Caco-2 (cell line): ENCODE data around the gene RGMA. TPM values are rescaled to one million over a fixed set of nuclear protein-coding genes. Genes with fewer than 3 reads are reported as not detected.

Experiments used
- BruUV-seq: library from RNA; stranded (reverse); fragments of 400-500 nt; replicated peaks from 2 replicates; lab custom pipeline; 2021; lab: Mats Ljungman, UMichigan
- CTCF ChIA-PET: fragments of 300-600 bp; sonication (Branson Sonifier 250); formaldehyde crosslinking; loops from one replicate; lab custom pipeline; 2022; ENCODE audit warnings: antibody characterized with exemption; lab: Charles Lee
- POLR2A ChIA-PET: fragments of 300-600 bp; sonication (Branson Sonifier 250); formaldehyde crosslinking; loops from one replicate; lab custom pipeline; 2022; ENCODE audit warnings: antibody characterized with exemption; lab: Charles Lee
- DNase-seq, 2 experiments: peaks; one replicate each; pipeline versions ENCODE4 v3.0.0 to v3.0.0-alpha.2; 2020 to 2022
- H3K27me3 ChIP-seq: replicated peaks from 2 replicates; pipeline ENCODE4 v1.6.0; 2011; ENCODE audit warnings: low read length; ENCODE audit not compliant: control insufficient read depth, insufficient read depth
- H3K36me3 ChIP-seq: 2 replicates; pipeline ENCODE4 v1.5.1; 2011; ENCODE audit warnings: low read length; ENCODE audit not compliant: control insufficient read depth, insufficient read depth
- H3K4me1 ChIP-seq: fragments of 250-450 bp; sonication (Bioruptor Pico); 2 replicates; pipeline ENCODE4 v1.5.1; 2020; ENCODE audit warnings: mild to moderate bottlenecking
- H3K4me3 ChIP-seq: 2 replicates; pipeline ENCODE4 v1.5.1; 2011; ENCODE audit warnings: low read depth, mild to moderate bottlenecking, control low read depth, low read length
- H3K9me3 ChIP-seq: fragments of 250-450 bp; sonication (Bioruptor Pico); 2 replicates; pipeline ENCODE4 v1.5.1; 2020; ENCODE audit warnings: mild to moderate bottlenecking, moderate library complexity
- H3K27ac Mint-ChIP-seq: one replicate; pipeline ENCODE4 v1.8.0; 2022; ENCODE audit warnings: mixed read lengths; ENCODE audit not compliant: unreplicated experiment
- H3K27me3 Mint-ChIP-seq: one replicate; pipeline ENCODE4 v1.8.0; 2022; ENCODE audit warnings: mixed read lengths; ENCODE audit not compliant: insufficient read depth, unreplicated experiment
- H3K36me3 Mint-ChIP-seq: one replicate; pipeline ENCODE4 v1.8.0; 2022; ENCODE audit warnings: mild to moderate bottlenecking, mixed read lengths; ENCODE audit not compliant: insufficient read depth, unreplicated experiment
- H3K4me1 Mint-ChIP-seq: one replicate; pipeline ENCODE4 v1.8.0; 2022; ENCODE audit warnings: low read depth, mixed read lengths; ENCODE audit not compliant: unreplicated experiment
- H3K4me3 Mint-ChIP-seq: one replicate; pipeline ENCODE4 v1.8.0; 2022; ENCODE audit warnings: mild to moderate bottlenecking, moderate library complexity, mixed read lengths; ENCODE audit not compliant: unreplicated experiment
- H3K9me3 Mint-ChIP-seq: one replicate; pipeline ENCODE4 v1.8.0; 2022; ENCODE audit warnings: mixed read lengths; ENCODE audit not compliant: unreplicated experiment
- CTCF ChIP-seq, 2 experiments: fragments of 200-600 bp in 1 of 2; IDR thresholded peaks; 1 replicate in 1 of 2; 2 replicates in 1 of 2; pipeline versions ENCODE4 v1.5.1 to v1.8.0; 2011 to 2022; ENCODE audit warnings: antibody characterized with exemption in 1 of 2, control low read depth in 1 of 2, inconsistent platforms in 1 of 2, low read depth in 1 of 2, low read length in 1 of 2, mild to moderate bottlenecking in 1 of 2, moderate library complexity in 1 of 2; ENCODE audit not compliant: insufficient read depth in 1 of 2, severe bottlenecking in 1 of 2, unreplicated experiment in 1 of 2
- intact Hi-C: fragments of 100-400 bp; cut with micrococcal nuclease; formaldehyde crosslinking; loops from one replicate; pipeline ENCODE4 v1.10.0; 2022; ENCODE audit not compliant: unreplicated experiment
- total RNA-seq: library from RNA; stranded (reverse); gene quantifications from 2 replicates; pipeline ENCODE4 v1.2.3, GENCODE V29; 2022

The RGMA gene
- total RNA-seq, 1 experiment from 2014 or later: 4.5 TPM

- H3K4me3 ChIP-seq: peak overlapping the region; percentile 52
- no peaks in the 10 kb centered on the region for H3K9me3 Mint-ChIP-seq
- peak overlapping the region; percentile 59 for H3K27ac Mint-ChIP-seq
- ChIA-PET CTCF (interaction anchor here (1.1 to 1.6 kb wide), 3 partner anchors 17 to 1049 kb away, joined by 3 to 9 read pairs (median 6); no protein-coding TSS in a partner anchor), POLR2A (no interaction called here)
- intact Hi-C loops: no loop called here
- no peak for DNase-seq
- peaks cover 19% of the 10 kb centered on the region for H3K4me1 Mint-ChIP-seq
- no peaks in the 10 kb centered on the region for H3K27me3 ChIP-seq
- TF ChIP-seq CTCF (IDR thresholded peaks at IDR 0.05; ENCODE audit: insufficient read depth in 1 of 2, low read depth in 1 of 2, low read length in 1 of 2, severe bottlenecking in 1 of 2, unreplicated experiment in 1 of 2): no peak
- no TSS peak for BruUV-seq
- no peaks in the 10 kb centered on the region for H3K4me1 ChIP-seq
- no peaks in the 10 kb centered on the region for H3K9me3 ChIP-seq
- peak overlapping the region; percentile 95 for H3K4me3 Mint-ChIP-seq
- H3K36me3 ChIP-seq: no peaks in the 10 kb centered on the region
- H3K27me3 Mint-ChIP-seq: peaks cover 11% of the 10 kb centered on the region
- peaks cover 9% of the 10 kb centered on the region for H3K36me3 Mint-ChIP-seq
These were observed 17.5 kb downstream of the RGMA start for GRCh38 chr15:93071469-93071936.

- intact Hi-C loops: no loop called here
- CTCF ChIA-PET: no interaction called here
- BruUV-seq: no TSS peak
These were observed 18.3 kb downstream of the RGMA start for GRCh38 chr15:93070551-93071296.

GRCh38 chr15:93070132-93070531 is 18.9 kb downstream of the RGMA start:
- POLR2A ChIA-PET: no interaction called here
- Mint-ChIP-seq H3K27ac (no peak overlapping the region), H3K36me3 (peaks cover 9% of the 10 kb centered on the region), H3K4me3 (no peak overlapping the region), H3K9me3 (no peaks in the 10 kb centered on the region), H3K27me3 (peaks cover 9% of the 10 kb centered on the region), H3K4me1 (peaks cover 19% of the 10 kb centered on the region)
- CTCF ChIA-PET: no interaction called here
- no peaks in the 10 kb centered on the region for H3K36me3 ChIP-seq
- BruUV-seq: no TSS peak
- DNase-seq: no peak
- H3K27me3 ChIP-seq: no peaks in the 10 kb centered on the region
- H3K9me3 ChIP-seq: no peaks in the 10 kb centered on the region
- H3K4me1 ChIP-seq: no peaks in the 10 kb centered on the region
- no peak for TF ChIP-seq CTCF (IDR thresholded peaks at IDR 0.05; ENCODE audit: insufficient read depth in 1 of 2, low read depth in 1 of 2, low read length in 1 of 2, severe bottlenecking in 1 of 2, unreplicated experiment in 1 of 2)
- no peak overlapping the region for H3K4me3 ChIP-seq
- intact Hi-C loops: no loop called here

More at GRCh38 chr15:93070551-93071296, 18.3 kb downstream of the RGMA start:
- Histone ChIP-seq H3K9me3 (no peaks in the 10 kb centered on the region), H3K36me3 (no peaks in the 10 kb centered on the region), H3K27me3 (no peaks in the 10 kb centered on the region), H3K4me3 (no peak overlapping the region), H3K4me1 (no peaks in the 10 kb centered on the region)
- POLR2A ChIA-PET: no interaction called here
- Mint-ChIP-seq H3K4me1 (peaks cover 19% of the 10 kb centered on the region), H3K36me3 (peaks cover 9% of the 10 kb centered on the region), H3K9me3 (no peaks in the 10 kb centered on the region), H3K4me3 (peak overlapping the region; percentile 95), H3K27ac (no peak overlapping the region), H3K27me3 (peaks cover 9% of the 10 kb centered on the region)
- TF ChIP-seq CTCF (IDR thresholded peaks at IDR 0.05; ENCODE audit: insufficient read depth in 1 of 2, low read depth in 1 of 2, low read length in 1 of 2, severe bottlenecking in 1 of 2, unreplicated experiment in 1 of 2): no peak
- no peak for DNase-seq
